ENCODE results near the gene TOX3. TPM values are rescaled to one million over a fixed set of nuclear protein-coding genes. Genes with fewer than 3 reads are reported as not detected.

TOX3 gene
- total RNA-seq, 4 donors from 2014 or later: 0.51 to 3.8 (median 1.9) TPM

DNA sequence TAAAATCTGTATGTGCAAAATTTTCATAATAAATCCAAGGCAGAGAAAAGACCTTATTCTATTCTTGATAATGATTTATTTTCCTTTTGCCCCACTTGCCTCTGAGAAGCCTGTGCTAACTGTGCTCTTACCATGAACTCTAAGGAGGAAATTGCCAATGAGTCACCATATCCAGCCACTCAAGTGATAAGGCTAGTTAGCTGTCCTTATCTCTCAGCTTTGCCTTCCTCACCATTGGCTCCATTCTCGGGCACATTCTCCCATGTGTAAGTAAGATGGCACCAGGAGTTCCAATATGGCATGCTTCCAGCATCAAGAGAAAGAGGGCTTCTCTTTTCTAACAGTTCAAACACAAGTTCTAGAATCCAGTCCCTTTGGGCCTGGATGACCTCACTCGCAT, 142.4 kb downstream of the TOX3 start:
- no peak for DNase-seq (ENCODE audit: low spot score in 2 of 2)
- intact Hi-C loops (cut with DNase I; ENCODE audit: low total_unique reads): no loop called here
- no peak overlapping the region for H3K4me3 ChIP-seq (ENCODE audit: low read depth, poor library complexity, severe bottlenecking)
- TF ChIP-seq, protein P1, sequence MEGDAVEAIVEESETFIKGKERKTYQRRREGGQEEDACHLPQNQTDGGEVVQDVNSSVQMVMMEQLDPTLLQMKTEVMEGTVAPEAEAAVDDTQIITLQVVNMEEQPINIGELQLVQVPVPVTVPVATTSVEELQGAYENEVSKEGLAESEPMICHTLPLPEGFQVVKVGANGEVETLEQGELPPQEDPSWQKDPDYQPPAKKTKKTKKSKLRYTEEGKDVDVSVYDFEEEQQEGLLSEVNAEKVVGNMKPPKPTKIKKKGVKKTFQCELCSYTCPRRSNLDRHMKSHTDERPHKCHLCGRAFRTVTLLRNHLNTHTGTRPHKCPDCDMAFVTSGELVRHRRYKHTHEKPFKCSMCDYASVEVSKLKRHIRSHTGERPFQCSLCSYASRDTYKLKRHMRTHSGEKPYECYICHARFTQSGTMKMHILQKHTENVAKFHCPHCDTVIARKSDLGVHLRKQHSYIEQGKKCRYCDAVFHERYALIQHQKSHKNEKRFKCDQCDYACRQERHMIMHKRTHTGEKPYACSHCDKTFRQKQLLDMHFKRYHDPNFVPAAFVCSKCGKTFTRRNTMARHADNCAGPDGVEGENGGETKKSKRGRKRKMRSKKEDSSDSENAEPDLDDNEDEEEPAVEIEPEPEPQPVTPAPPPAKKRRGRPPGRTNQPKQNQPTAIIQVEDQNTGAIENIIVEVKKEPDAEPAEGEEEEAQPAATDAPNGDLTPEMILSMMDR (IDR thresholded peaks at IDR 0.05): no peak
- TF ChIP-seq POLR2A (IDR thresholded peaks at IDR 0.05): no peak
- WGBS, 2 donors: 78 to 82% methylated on average over 2 of the region's 2 CpGs

DNA sequence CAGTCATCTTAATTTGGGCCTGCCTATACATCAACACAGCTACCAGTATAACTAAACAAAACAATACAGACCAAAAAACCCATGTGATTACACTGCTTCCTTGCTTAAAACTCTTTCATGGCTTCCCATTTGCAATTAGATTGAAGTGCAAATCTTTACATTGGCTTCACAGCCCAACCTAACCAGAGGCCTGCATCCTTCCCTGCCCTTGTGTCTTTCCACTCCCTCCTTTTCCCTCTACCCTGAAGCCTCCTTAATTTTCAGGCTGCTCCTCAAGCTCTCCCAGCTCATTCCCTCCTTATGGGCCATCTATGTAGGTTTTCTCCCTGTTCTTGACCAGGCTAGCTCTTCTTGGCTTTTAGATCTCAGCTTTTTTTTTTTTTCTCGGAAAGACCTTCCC, 147.8 kb downstream of the TOX3 start:
- no peak for DNase-seq (ENCODE audit: low spot score in 2 of 2)
- no peak overlapping the region for H3K4me3 ChIP-seq (ENCODE audit: low read depth, poor library complexity, severe bottlenecking)
- no peak for TF ChIP-seq POLR2A (IDR thresholded peaks at IDR 0.05)
- TF ChIP-seq, protein P1 (IDR thresholded peaks at IDR 0.05): no peak
- WGBS, 2 donors: 80 to 87% methylated on average over 1 of the region's 1 CpG
- intact Hi-C loops (cut with DNase I; ENCODE audit: low total_unique reads): no loop called here

DNA sequence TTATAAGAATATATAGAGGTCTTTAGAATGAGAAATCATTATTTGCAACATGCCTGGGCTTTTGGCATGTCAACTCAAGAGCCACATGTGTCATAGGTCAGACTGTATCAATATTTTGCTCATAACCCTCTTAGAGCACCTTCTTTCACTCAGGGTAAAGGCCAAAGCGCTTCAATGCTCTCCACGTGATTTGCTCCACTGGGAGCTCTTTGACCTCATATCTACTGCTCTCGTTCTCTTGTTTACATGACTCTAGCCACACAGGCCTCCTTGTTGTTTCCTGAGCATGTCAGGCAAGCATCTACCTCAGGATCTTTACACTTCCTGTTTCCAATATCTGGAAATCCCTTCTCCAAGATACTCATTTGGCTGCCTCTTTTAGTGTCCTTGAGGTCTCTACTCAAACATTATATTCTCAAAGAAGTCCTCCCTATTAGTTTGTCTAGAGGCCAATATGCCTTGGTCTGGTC, 148.4 kb downstream of the TOX3 start:
- DNase-seq (ENCODE audit: low spot score in 2 of 2): no peak
- intact Hi-C loops (cut with DNase I; ENCODE audit: low total_unique reads): no loop called here
- WGBS, 2 donors: 69 to 71% methylated on average over 3 of the region's 3 CpGs
- TF ChIP-seq POLR2A (IDR thresholded peaks at IDR 0.05): no peak
- TF ChIP-seq, protein P1 (IDR thresholded peaks at IDR 0.05): no peak
- H3K4me3 ChIP-seq (ENCODE audit: low read depth, poor library complexity, severe bottlenecking): no peak overlapping the region

DNA sequence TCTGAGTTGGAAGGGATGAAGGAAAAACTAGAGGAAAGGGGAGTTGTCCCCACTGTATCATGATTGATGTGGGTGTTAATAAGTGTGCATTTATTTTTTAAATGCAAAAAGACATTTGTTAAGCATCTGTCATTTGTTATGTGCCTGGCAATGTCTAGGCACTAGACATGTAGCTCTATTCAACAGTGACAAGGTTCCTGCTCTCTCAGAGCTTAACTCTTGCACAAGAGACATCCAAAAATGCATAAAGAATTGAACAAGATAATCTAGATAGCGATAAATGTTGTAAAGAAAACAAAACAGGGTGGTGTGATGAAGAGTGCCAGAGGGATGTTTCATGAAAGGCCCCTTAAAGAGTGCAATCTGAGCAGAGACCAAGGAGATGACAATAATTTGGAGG, 148.9 kb downstream of the TOX3 start:
- 70 to 79% methylated on average over 1 of the region's 1 CpG for WGBS, 2 donors
- no peak for TF ChIP-seq POLR2A (IDR thresholded peaks at IDR 0.05)
- TF ChIP-seq, protein P1 (IDR thresholded peaks at IDR 0.05): no peak
- DNase-seq (ENCODE audit: low spot score in 2 of 2): no peak
- intact Hi-C loops (cut with DNase I; ENCODE audit: low total_unique reads): no loop called here
- H3K4me3 ChIP-seq (ENCODE audit: low read depth, poor library complexity, severe bottlenecking): no peak overlapping the region

DNA sequence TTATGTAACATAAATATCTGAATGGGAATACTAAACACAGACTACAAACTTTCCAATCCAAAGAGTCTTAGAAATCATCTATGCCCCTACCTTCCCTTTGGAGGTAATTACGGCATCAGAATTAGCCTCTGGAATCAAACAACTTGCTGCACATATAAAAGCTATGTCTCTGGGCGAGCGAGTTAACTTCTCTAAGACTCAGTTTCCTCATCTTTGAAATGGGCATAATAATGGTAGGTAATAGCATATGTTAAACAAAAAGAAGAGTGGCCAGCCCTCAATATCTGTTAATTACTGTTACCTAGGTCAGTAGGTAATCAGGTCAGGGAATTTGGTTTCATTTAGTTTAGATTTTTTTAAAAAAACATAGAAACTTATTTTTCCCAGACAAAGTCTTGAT, 153.5 kb downstream of the TOX3 start:
- TF ChIP-seq, protein P1 (IDR thresholded peaks at IDR 0.05): no peak
- TF ChIP-seq POLR2A (IDR thresholded peaks at IDR 0.05): no peak
- no peak for DNase-seq (ENCODE audit: low spot score in 2 of 2)
- intact Hi-C loops (cut with DNase I; ENCODE audit: low total_unique reads): no loop called here
- WGBS, 2 donors: 85 to 88% methylated on average over 3 of the region's 3 CpGs
- H3K4me3 ChIP-seq (ENCODE audit: low read depth, poor library complexity, severe bottlenecking): no peak overlapping the region

DNA sequence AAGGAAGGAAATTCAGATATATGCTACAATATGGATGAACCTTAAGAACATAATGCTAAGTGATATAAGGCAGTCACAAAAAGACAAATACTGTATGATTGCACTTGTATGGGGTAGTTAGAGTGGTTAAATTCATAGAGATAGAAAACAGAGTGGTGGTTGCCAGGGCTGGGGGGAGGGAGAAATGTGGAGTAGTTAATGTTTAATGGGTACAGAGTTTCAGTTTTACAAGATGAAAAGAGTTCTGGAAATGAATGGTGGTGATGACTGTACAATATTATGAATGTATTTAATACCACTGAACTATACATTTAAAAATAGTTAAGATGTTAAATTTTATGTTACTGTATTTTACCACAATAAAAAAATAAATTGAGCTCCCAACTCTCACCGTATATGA, 157.9 kb downstream of the TOX3 start:
- intact Hi-C loops (cut with DNase I; ENCODE audit: low total_unique reads): no loop called here
- WGBS, 2 donors: 79 to 81% methylated on average over 1 of the region's 1 CpG
- TF ChIP-seq, protein P1 (IDR thresholded peaks at IDR 0.05): no peak
- no peak for TF ChIP-seq POLR2A (IDR thresholded peaks at IDR 0.05)
- DNase-seq (ENCODE audit: low spot score in 2 of 2): no peak
- no peak overlapping the region for H3K4me3 ChIP-seq (ENCODE audit: low read depth, poor library complexity, severe bottlenecking)

All from lower leg skin (tissue), 4 donors.